Lung (tissue), 12 donors: Measurements from ENCODE around the gene EIF2D. TPM values are rescaled to one million over a fixed set of nuclear protein-coding genes. Genes with fewer than 3 reads are reported as not detected.

Source experiments
- ATAC-seq: fragments of 200-7000 bp; cut with Tn5 transposase; one replicate; pipeline ENCODE4 v1.9.1; 2020; ENCODE audit warnings: moderate number of reproducible peaks; ENCODE audit not compliant: insufficient read depth, low FRiP score
- DNase-seq, 3 donors: peaks; one replicate each; pipeline ENCODE4 v3.0.0-alpha.2; 2013 to 2017
- H3K27ac ChIP-seq, 2 donors: one replicate each; pipeline ENCODE4 v1.5.1; 2013; ENCODE audit warnings: mild to moderate bottlenecking in 2 of 2, moderate library complexity in 2 of 2, control low read depth in 1 of 2, inconsistent platforms in 1 of 2, low read depth in 1 of 2, low read length in 1 of 2
- H3K27me3 ChIP-seq, 3 donors: one replicate each; pipeline ENCODE4 v1.5.1; 2013; ENCODE audit warnings: low read length in 2 of 3; ENCODE audit not compliant: control insufficient read depth in 3 of 3, insufficient read depth in 3 of 3
- H3K36me3 ChIP-seq, 4 donors: one replicate each; pipeline ENCODE4 v1.5.1; 2013; ENCODE audit warnings: low read length in 4 of 4, mild to moderate bottlenecking in 1 of 4, moderate library complexity in 1 of 4; ENCODE audit not compliant: control insufficient read depth in 4 of 4, insufficient read depth in 4 of 4
- H3K4me1 ChIP-seq, 5 donors: one replicate each; pipeline ENCODE4 v1.5.1; 2013; ENCODE audit warnings: low read length in 5 of 5, mild to moderate bottlenecking in 2 of 5, moderate library complexity in 1 of 5; ENCODE audit not compliant: control insufficient read depth in 5 of 5, insufficient read depth in 5 of 5
- H3K4me3 ChIP-seq: one replicate; pipeline ENCODE4 v1.5.1; 2013; ENCODE audit warnings: mild to moderate bottlenecking, control low read depth, moderate library complexity
- H3K9ac ChIP-seq, 2 donors: one replicate each; pipeline ENCODE4 v1.5.1; 2013; ENCODE audit warnings: low read length in 2 of 2, control low read depth in 1 of 2; ENCODE audit not compliant: insufficient read depth in 1 of 2
- H3K9me3 ChIP-seq, 4 donors: one replicate each; pipeline ENCODE4 v1.5.1; 2013; ENCODE audit warnings: low read length in 3 of 4, mild to moderate bottlenecking in 1 of 4, moderate library complexity in 1 of 4; ENCODE audit not compliant: control insufficient read depth in 4 of 4, insufficient read depth in 3 of 4
- WGBS, 2 donors: extraction: QIAGEN DNeasy Blood & Tissue Kit; methylation state at CpG; one replicate each; pipeline ENCODE4 v1.1.7; 2013; 5-methylcytosine and 5-hydroxymethylcytosine counted together
- polyA plus RNA-seq, 2 donors: library from polyadenylated mRNA; stranded (reverse); fragments of 200-250 nt; gene quantifications; one replicate each; pipeline ENCODE4 v1.2.1, GENCODE V29; 2013
- total RNA-seq, 2 donors: library from RNA; depleted of rRNA in 1 of 2; stranded (reverse); fragments of >200 nt in 1 of 2; gene quantifications; one replicate each; pipeline ENCODE4 v1.2.1, GENCODE V29; 2014 to 2021
- TF ChIP-seq, protein P1 (sequence below): IDR thresholded peaks from 2 replicates; pipeline ENCODE4 v1.5.1; 2012; ENCODE audit warnings: mild to moderate bottlenecking; ENCODE audit errors: control extremely low read depth, extremely low read depth
- donor health status: control.
- donor health status: control.
- donor health status: Bipolar disorder and iron deficiency.
- donor health status: healthy.
- donor health status: DM: yes; HTN: yes; CAD: no.

EIF2D gene
- total and polyA plus RNA-seq, 4 donors, result 27.7 to 78.9 (median 43.2) TPM

- 91 to 93% methylated on average over 7 of the region's 7 CpGs for WGBS, 2 donors
- H3K27ac ChIP-seq, result peak overlapping the region in 1 of 2 donors; percentile 60
- H3K9ac ChIP-seq, result no peak overlapping the region
- ATAC-seq (no peak), DNase-seq (no peak)
- peaks cover 0 to 9% (median 0%) of the 10 kb centered on the region in 3 donors for H3K27me3 ChIP-seq
- no peaks in the 10 kb centered on the region for H3K36me3 ChIP-seq
- no peak overlapping the region for H3K4me3 ChIP-seq
- TF ChIP-seq, protein P1, sequence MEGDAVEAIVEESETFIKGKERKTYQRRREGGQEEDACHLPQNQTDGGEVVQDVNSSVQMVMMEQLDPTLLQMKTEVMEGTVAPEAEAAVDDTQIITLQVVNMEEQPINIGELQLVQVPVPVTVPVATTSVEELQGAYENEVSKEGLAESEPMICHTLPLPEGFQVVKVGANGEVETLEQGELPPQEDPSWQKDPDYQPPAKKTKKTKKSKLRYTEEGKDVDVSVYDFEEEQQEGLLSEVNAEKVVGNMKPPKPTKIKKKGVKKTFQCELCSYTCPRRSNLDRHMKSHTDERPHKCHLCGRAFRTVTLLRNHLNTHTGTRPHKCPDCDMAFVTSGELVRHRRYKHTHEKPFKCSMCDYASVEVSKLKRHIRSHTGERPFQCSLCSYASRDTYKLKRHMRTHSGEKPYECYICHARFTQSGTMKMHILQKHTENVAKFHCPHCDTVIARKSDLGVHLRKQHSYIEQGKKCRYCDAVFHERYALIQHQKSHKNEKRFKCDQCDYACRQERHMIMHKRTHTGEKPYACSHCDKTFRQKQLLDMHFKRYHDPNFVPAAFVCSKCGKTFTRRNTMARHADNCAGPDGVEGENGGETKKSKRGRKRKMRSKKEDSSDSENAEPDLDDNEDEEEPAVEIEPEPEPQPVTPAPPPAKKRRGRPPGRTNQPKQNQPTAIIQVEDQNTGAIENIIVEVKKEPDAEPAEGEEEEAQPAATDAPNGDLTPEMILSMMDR, result no peak
- H3K4me1 ChIP-seq, result peaks cover 0 to 32% (median 7%) of the 10 kb centered on the region in 5 donors
- H3K9me3 ChIP-seq, result no peaks in the 10 kb centered on the region
These were observed 41.6 kb upstream of the EIF2D start for GRCh38 chr1:206653715-206654459.

DNA sequence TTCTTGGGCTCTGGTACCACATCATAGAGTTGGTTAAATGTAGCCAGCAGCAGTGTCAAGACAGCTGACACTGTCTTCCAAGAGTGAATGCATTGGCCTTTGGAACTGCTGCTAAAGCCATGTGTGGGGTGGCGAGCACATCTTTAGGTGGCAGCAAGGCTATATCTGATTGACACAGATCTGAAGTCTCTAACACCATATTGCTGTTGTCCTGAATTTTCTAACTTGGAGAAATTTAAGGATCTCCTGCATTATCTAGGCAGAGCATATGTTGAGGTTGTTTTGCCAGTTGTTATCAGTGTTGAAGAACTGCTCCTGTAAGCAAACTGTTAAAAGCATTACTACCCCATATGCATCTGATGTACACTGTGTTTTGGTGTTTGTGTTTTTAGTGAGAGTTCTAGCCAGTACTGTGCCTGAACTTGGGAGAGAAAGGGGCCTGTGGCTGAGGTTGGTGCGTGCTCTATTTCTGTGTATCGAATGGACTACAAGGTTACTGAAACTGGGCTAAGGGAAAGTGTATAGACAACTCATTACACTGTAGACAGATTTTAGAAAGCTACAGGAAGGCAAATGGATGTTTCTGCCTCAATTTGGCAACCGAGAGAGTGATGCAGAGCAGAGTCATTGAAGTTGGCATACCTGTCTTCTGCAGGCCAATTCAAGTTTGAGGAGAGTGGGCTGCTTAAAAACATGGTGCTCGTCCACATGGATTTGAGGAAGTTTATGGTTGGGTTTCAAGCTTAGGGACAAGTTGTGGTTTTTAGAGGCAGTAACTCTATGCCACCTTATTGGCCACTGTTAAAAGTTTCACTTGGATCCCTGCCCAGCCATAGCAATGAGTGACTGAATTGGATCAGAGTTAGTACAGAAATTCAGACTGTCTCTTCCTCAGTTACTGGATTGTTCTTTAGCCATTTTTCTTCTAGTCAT lies 40.0 kb upstream of the EIF2D start:
- H3K4me1 ChIP-seq, result peaks cover 0 to 22% (median 2%) of the 10 kb centered on the region in 5 donors
- no peak overlapping the region for H3K27ac ChIP-seq
- no peaks in the 10 kb centered on the region for H3K9me3 ChIP-seq
- ATAC-seq (no peak), DNase-seq (no peak)
- H3K27me3 ChIP-seq, result no peaks in the 10 kb centered on the region
- TF ChIP-seq, protein P1, result no peak
- 84 to 89% methylated on average over 5 of the region's 5 CpGs for WGBS, 2 donors
- no peak overlapping the region for H3K4me3 ChIP-seq
- peaks cover 0 to 15% (median 6%) of the 10 kb centered on the region in 4 donors for H3K36me3 ChIP-seq
- no peak overlapping the region for H3K9ac ChIP-seq

DNA sequence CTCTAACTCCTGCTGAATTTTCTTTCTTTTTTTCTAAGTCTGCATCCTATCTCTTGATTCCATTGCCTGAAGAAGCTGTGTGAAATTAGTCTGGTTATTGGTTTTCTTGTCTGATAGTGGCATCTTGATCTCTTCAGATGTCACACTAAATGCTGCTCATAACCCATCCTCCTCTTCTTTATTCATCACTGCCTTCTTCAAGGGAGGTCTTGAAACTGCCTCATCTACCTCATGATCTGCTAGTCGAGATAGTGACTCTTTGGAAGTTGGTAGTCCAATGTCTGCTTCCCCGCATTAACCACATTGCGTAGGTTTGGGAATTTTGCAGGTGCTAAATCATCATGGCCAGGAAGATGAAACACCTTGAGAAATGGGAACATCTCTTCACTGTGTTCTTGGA lies 38.7 kb upstream of the EIF2D start:
- peaks cover 0 to 20% (median 2%) of the 10 kb centered on the region in 5 donors for H3K4me1 ChIP-seq
- ATAC-seq, result no peak
- WGBS, 2 donors, result 93 to 98% methylated on average over 3 of the region's 3 CpGs
- no peaks in the 10 kb centered on the region for H3K27me3 ChIP-seq
- no peak overlapping the region for H3K4me3 ChIP-seq
- peaks cover 0 to 19% (median 6%) of the 10 kb centered on the region in 4 donors for H3K36me3 ChIP-seq
- H3K9me3 ChIP-seq, result no peaks in the 10 kb centered on the region
- DNase-seq, result no peak
- TF ChIP-seq, protein P1, result no peak
- no peak overlapping the region for H3K9ac ChIP-seq
- no peak overlapping the region for H3K27ac ChIP-seq
